Type B pancreatic cell (in vitro differentiated cells): Measurements from ENCODE around the gene TCF23. TPM values are rescaled to one million over a fixed set of nuclear protein-coding genes. Genes with fewer than 3 reads are reported as not detected.

Experiments used
- DNase-seq: peaks from one replicate; pipeline ENCODE4 v3.0.0; 2021; ENCODE audit warnings: mixed read lengths; ENCODE audit not compliant: unreplicated experiment; ENCODE audit errors: extremely low spot score
- H3K27ac Mint-ChIP-seq: 2 replicates; pipeline ENCODE4 v1.8.0; 2021; ENCODE audit warnings: mild to moderate bottlenecking, mixed read lengths
- H3K27me3 Mint-ChIP-seq: 2 replicates; pipeline ENCODE4 v1.8.0; 2021; ENCODE audit warnings: mixed read lengths
- H3K36me3 Mint-ChIP-seq: 2 replicates; pipeline ENCODE4 v1.8.0; 2021; ENCODE audit warnings: mixed read lengths
- H3K4me1 Mint-ChIP-seq: one replicate; pipeline ENCODE4 v1.8.0; 2021; ENCODE audit warnings: mixed read lengths; ENCODE audit not compliant: unreplicated experiment
- H3K4me3 Mint-ChIP-seq: 2 replicates; pipeline ENCODE4 v1.8.0; 2021; ENCODE audit warnings: mild to moderate bottlenecking, mixed read lengths
- H3K9me3 Mint-ChIP-seq: 2 replicates; pipeline ENCODE4 v1.8.0; 2021; ENCODE audit warnings: mixed read lengths
- total RNA-seq: library from RNA; stranded (reverse); gene quantifications from 2 replicates; pipeline ENCODE4 v1.2.1, GENCODE V29; 2021; ENCODE audit warnings: low replicate concordance
- TF ChIP-seq, protein P1 (sequence below): fragments of 200-600 bp; sonication (generic); conservative IDR thresholded peaks from 2 replicates; pipeline ENCODE4 v1.5.0; 2021; ENCODE audit warnings: antibody characterized with exemption, mild to moderate bottlenecking

Gene TCF23
- total RNA-seq, 1 donor from 2014 or later = not detected

DNA sequence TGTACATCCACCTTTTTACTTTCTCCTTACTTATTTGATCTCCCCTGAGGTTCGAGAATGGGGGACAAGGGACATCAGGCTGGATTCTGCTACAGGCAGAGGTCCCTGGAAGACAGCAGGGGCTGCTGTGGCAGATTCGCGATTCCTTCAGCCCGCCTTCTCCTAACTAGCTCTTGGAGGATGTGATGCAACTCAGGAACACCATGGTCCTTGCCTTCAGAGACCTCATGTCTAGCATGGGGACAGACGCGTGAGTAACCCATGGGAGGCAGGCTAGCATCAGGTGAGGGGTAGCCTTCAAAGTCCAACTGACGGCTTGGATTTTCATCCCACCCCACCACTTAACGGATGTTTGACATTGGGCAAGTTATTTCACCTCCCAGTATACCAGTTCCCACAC, 869 bp upstream of the TCF23 start:
- Mint-ChIP-seq H3K9me3 (peaks cover 4% of the 10 kb centered on the region), H3K4me3 (no peak overlapping the region)

DNA sequence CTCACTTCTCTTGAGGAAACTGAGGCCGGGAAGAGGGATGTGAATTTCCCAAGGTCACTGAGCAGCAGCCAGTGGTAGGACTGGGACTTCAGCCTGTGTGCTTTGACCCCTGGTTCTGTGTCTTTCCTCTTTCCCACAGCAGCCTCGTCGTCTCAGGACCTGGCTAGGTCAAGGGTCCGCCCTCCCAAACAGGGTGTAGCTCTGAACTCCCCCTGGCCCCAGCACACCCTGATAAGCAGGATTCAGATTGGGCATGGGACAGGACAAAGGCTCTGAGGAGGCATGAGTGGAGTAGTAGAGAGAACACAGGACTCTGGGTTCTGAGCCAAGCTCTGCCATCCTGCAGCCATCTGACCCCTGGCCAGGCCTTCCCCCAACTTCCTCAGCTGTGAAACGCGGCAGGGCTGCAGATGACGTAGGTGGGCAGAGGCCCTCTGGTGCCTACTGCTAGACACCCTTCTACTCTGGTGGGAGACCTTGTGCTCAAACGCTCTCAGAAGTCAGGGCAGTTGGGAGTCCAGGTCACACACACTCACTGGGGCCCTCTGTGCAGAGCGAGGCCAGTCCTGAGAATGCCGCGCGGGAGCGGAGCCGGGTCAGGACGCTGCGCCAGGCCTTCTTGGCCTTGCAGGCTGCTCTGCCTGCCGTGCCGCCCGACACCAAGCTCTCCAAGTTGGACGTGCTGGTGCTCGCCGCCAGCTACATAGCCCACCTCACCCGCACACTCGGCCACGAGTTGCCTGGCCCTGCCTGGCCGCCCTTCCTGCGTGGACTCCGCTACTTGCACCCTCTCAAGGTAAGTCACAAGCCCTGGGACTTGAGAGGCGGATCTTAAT, 984 bp downstream of the TCF23 start:
- peaks cover 4% of the 10 kb centered on the region for H3K27me3 Mint-ChIP-seq
- no peaks in the 10 kb centered on the region for H3K4me1 Mint-ChIP-seq
- DNase-seq = no peak
- H3K4me3 Mint-ChIP-seq = no peak overlapping the region
- TF ChIP-seq, protein P1, sequence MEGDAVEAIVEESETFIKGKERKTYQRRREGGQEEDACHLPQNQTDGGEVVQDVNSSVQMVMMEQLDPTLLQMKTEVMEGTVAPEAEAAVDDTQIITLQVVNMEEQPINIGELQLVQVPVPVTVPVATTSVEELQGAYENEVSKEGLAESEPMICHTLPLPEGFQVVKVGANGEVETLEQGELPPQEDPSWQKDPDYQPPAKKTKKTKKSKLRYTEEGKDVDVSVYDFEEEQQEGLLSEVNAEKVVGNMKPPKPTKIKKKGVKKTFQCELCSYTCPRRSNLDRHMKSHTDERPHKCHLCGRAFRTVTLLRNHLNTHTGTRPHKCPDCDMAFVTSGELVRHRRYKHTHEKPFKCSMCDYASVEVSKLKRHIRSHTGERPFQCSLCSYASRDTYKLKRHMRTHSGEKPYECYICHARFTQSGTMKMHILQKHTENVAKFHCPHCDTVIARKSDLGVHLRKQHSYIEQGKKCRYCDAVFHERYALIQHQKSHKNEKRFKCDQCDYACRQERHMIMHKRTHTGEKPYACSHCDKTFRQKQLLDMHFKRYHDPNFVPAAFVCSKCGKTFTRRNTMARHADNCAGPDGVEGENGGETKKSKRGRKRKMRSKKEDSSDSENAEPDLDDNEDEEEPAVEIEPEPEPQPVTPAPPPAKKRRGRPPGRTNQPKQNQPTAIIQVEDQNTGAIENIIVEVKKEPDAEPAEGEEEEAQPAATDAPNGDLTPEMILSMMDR = no peak
- no peak overlapping the region for H3K27ac Mint-ChIP-seq
- no peaks in the 10 kb centered on the region for H3K9me3 Mint-ChIP-seq
- H3K36me3 Mint-ChIP-seq = no peaks in the 10 kb centered on the region

More for the DNA sequence above, 869 bp upstream of the TCF23 start:
- no peak for DNase-seq
- Mint-ChIP-seq H3K36me3 (no peaks in the 10 kb centered on the region), H3K27ac (no peak overlapping the region), H3K4me1 (no peaks in the 10 kb centered on the region), H3K27me3 (peaks cover 15% of the 10 kb centered on the region)
- TF ChIP-seq, protein P1 = no peak

DNA sequence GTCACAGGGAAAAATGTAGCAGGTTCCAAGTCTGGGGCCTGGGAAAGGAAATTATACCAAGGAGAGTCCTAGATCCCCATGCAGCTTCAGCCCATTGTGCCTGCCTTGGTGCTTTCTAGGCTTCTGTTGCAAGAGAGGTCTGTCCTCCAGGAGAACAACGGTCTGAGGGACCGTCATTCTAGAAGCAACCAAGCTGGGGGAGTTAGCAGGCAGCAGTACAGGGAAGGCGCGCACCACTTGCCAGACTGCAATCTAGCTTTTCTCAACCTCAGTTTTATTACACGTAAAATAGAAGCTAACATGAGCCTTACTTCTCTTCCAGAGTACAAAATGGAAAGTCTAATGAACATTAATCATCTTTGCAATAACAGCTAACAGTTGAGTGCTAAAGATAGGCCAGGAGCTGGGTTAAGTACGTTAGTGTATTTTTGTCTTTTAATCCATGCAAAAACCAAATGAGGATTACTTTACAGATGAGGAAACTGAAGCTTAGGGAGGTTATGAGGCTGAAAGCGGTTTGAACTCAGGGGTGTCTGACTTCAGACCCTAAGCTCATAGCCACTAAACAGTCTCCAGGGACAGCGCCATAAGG, 1.9 kb downstream of the TCF23 start:
- Mint-ChIP-seq H3K4me3 (no peak overlapping the region), H3K4me1 (no peaks in the 10 kb centered on the region), H3K9me3 (no peaks in the 10 kb centered on the region), H3K36me3 (no peaks in the 10 kb centered on the region), H3K27me3 (peaks cover 4% of the 10 kb centered on the region), H3K27ac (no peak overlapping the region)
- no peak for DNase-seq
- TF ChIP-seq, protein P1 = no peak

DNA sequence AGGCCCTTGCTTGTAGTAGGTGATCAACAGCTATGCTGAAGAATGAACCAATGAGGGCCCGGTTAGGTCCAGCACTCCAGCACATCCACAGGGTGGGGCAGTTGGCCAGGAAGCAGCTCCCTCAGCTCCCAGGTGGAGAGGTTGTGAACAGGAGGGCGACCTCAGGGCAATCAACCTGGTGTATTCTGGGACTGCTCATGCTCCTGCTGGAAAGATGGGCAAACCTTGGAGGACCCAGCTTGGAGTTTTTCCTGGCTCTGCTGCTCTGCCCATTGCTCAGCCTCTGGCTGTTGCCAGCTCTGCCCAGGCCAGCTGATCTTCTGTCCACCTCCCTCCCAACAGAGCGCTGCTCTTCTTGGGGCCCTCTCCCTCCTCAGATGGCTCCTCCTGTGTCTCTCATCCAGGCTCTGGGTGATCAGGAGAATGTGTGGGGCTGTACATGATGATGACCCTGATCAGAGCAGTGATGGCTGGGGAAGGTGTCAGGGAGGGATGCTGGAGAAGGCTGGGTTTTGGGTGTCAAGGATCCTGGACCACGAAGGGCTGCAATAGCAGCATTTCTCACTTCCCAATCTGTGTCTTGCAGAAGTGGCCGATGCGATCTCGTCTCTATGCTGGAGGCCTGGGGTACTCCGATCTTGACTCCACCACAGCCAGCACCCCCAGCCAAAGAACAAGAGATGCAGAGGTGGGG, 3.4 kb downstream of the TCF23 start:
- no peak overlapping the region for H3K4me3 Mint-ChIP-seq
- TF ChIP-seq, protein P1 = no peak
- no peak for DNase-seq
- no peaks in the 10 kb centered on the region for H3K36me3 Mint-ChIP-seq
- H3K27ac Mint-ChIP-seq = no peak overlapping the region
- H3K9me3 Mint-ChIP-seq = no peaks in the 10 kb centered on the region
- H3K27me3 Mint-ChIP-seq = peaks cover 4% of the 10 kb centered on the region
- H3K4me1 Mint-ChIP-seq = no peaks in the 10 kb centered on the region

DNA sequence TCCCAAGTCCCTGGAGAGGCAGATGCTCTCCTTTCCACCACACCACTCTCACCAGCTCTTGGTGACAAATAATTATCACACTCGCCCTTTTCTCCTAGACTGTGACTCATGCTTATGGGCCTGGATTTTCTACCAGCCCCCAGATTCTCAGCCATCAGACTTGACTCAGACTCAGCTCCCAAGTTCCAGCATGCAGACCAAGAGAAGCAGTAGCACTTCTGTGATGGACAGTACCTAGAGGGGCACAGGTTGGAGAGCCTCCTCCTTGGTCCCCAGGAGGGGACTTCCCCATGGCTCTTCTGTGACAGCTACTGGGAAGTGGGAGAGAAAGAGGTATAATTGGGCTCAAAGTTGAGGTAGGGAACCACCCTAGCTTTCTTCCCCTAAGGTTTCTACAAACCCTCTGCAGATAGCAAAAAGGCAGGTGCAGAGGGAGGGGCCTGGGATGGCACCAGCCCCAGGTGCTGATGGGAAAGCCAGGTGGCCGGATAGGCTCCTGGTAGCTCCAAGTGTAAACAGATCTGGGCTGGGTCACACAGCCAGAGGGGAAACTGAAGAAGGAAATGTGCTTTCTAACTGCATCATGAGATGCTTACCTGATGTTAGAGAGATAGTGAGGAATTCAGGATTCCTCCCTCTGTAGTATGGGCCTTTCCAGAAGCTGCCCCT, 4.1 kb downstream of the TCF23 start:
- TF ChIP-seq, protein P1 = no peak
- Mint-ChIP-seq H3K27me3 (peaks cover 4% of the 10 kb centered on the region), H3K4me3 (no peak overlapping the region), H3K36me3 (no peaks in the 10 kb centered on the region), H3K27ac (no peak overlapping the region), H3K4me1 (no peaks in the 10 kb centered on the region), H3K9me3 (no peaks in the 10 kb centered on the region)
- DNase-seq = no peak
